ENCODE measurements around the gene IGF2R.
"Not testable (repeated sequence)": the region's sequence is repeated elsewhere in the genome, so short reads cannot be mapped to it uniquely, and the experiment has no call there.

Gene IGF2R

DNA sequence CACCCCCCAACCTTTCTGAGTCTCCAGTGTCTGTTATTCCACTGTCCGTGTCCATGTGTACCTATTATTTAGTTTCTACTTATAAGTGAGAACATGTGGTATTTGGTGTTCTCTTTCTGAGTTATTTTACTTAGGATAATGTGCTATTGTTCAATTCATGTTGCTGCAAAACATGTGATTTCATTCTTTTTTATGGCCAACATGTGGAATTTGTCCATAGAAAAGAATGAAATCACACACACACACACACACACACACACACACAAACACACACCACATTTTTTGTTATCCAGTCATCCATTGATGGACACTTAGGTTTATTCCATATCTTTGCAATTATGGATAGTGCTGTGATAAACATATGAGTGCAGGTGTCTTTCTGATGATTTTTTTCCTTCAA is 23.5 kb downstream of the IGF2R start:
- peaks cover 22% of the 10 kb centered on the region; the same call in 1 of the 2 replicates for H3K4me1 ChIP-seq
- peaks cover 55% of the 10 kb centered on the region for H3K9me3 ChIP-seq
- no peak overlapping the region for H3K4me2 ChIP-seq
- H3K4me3 ChIP-seq, result no peak overlapping the region
- no peaks in the 10 kb centered on the region for H3K27me3 ChIP-seq
- H4K20me1 ChIP-seq, result peaks cover 87% of the 10 kb centered on the region
- TF ChIP-seq Cebpa-rat (IDR thresholded peaks at IDR 0.05), result no peak
- peaks cover 64% of the 10 kb centered on the region for H3K36me3 ChIP-seq
- H3K9ac ChIP-seq, result no peak overlapping the region
- H3K27ac ChIP-seq, result no peak overlapping the region

DNA sequence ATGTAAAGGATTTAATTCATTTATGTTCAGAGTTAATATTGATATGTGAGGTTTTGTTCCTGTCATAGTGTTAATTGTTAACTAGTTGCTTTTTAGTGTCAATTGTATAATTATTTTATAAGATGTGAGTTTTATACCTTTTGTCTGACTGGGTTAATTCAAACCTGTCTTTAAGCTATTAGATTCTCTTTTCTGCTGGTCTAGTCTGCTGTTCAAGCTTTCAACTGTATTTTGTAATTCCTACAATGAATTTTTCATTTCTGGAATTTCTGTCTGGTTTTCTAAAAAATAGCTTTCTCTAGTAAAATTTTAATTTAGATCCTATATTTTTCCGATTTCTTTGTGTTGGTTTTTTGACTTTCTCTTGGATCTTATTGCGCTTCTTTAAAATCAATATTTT is 26.5 kb downstream of the IGF2R start:
- Histone ChIP-seq H3K4me1 (peaks cover 22% of the 10 kb centered on the region), H3K9me3 (peaks cover 71% of the 10 kb centered on the region), H3K27ac (no peak overlapping the region), H3K4me3 (no peak overlapping the region), H3K27me3 (no peaks in the 10 kb centered on the region), H3K36me3 (peaks cover 89% of the 10 kb centered on the region), H3K4me2 (no peak overlapping the region), H3K9ac (no peak overlapping the region), H4K20me1 (peaks cover 86% of the 10 kb centered on the region)
- no peak for TF ChIP-seq Cebpa-rat (IDR thresholded peaks at IDR 0.05)

DNA sequence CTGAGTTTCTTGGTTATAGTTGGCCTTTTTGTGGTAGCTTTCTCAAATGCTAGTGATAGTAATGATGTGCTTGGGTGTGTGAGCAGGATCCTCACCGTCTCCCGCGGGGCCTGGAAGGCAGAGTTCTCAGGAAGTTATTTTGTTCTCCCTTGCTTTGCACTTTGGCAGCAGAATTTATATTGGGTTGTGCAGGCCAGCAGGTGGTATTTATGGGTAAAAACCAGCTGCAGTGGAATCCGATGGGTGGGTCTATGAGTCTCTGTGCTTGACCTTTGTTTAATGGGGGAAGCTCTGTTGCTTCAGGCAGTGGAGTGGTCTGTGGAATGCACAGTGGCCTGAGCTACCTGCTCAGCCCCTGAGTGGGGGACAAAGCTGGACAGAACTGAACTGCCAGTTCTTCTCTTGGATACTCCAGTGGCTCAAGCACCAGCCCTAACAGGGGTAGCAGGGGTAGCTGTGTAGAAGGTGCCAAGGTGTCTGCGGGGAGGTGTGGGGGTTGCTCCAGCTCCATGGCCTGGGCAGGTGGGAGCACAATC is 27.3 kb downstream of the IGF2R start:
- no peak for TF ChIP-seq Cebpa-rat (IDR thresholded peaks at IDR 0.05)

DNA sequence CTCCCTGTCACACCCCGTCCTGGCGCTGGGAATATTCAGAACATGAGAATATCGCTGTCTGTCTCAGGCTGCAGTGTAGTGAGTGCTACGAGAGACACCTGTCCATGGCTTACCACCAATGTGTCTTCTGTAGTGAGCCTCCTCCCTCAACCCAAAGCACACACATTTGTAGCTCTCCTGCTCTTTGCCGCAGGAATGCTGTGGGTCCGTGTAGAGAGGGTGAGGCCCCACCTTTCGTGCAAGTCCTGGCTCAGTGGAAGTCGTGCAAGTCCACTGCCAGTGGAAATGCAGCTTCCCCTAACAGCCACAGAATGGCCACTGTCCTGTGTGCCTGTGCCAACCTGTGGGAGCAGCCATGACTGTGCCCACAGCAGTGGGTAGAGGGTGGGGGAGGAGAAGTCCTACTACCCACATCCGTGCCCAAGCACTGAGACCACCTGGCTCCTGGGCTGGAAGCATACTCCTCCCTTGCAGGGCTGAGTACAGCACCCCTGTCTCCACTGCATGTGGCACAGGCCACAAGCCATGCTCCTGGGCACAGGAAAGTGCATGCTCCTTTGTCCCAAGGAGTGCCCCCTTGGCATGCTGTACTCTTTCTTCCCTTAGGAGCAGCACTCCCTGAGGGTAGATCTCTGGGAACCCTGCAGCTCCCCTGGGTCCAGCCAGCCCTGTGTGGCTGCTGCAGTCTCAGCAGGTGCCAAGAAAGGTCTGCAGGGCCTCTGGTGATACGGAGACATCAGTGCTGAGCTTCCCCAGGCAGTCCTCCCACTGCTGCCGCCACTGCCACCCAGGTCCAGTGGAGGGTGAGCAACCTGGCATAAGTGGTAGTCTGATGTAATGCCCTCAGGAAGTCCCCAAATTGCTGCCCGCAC is 28.0 kb downstream of the IGF2R start:
- no peak overlapping the region for H3K9ac ChIP-seq
- H3K4me3 ChIP-seq, result no peak overlapping the region
- TF ChIP-seq Cebpa-rat (IDR thresholded peaks at IDR 0.05), result no peak
- no peak overlapping the region for H3K27ac ChIP-seq
- H3K36me3 ChIP-seq, result peaks cover 93% of the 10 kb centered on the region
- no peaks in the 10 kb centered on the region for H3K27me3 ChIP-seq
- no peak overlapping the region for H3K4me2 ChIP-seq
- H3K4me1 ChIP-seq, result peaks cover 22% of the 10 kb centered on the region
- peaks cover 74% of the 10 kb centered on the region for H3K9me3 ChIP-seq
- H4K20me1 ChIP-seq, result peaks cover 81% of the 10 kb centered on the region

More for the DNA sequence above, 27.3 kb downstream of the IGF2R start:
- Histone ChIP-seq H3K36me3 (peaks cover 92% of the 10 kb centered on the region), H3K27me3 (no peaks in the 10 kb centered on the region), H3K4me1 (peaks cover 22% of the 10 kb centered on the region), H3K9ac (no peak overlapping the region), H3K27ac (no peak overlapping the region), H3K4me3 (no peak overlapping the region), H3K9me3 (peaks cover 77% of the 10 kb centered on the region), H4K20me1 (peaks cover 84% of the 10 kb centered on the region), H3K4me2 (no peak overlapping the region)

DNA sequence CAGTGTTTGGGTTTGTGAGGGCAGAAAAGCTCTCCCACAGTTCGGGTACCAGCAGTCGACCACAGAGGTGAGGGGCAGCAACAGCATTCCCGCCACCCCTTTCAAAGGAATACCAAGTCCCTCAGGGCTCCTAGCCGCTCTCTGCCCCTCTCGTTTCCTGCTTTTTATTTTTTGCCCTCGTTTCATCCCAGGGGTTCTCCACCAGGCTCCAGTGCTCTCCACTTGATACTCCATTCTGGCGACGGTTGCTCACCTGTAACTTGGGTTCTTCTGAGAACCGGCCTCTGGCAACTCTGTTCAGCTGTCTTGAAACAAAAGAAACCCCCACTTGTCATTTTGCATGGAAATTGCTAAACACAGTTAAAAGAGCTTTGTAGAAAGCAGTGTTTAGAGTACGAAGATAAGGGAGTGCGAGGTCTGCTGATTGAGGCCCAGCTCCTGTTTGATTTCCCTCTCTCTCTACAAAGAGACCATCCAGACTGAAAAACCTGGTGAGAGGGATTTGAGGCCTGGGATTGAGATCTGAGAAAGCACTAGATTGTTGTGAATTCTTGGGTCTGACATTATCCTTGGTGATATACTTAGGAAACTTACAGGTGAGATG is 28.7 kb downstream of the IGF2R start:
- Histone ChIP-seq H3K36me3 (peaks cover 91% of the 10 kb centered on the region), H3K27me3 (no peaks in the 10 kb centered on the region), H3K9ac (no peak overlapping the region), H3K9me3 (peaks cover 72% of the 10 kb centered on the region), H3K4me1 (peaks cover 22% of the 10 kb centered on the region), H3K27ac (no peak overlapping the region), H3K4me3 (no peak overlapping the region), H4K20me1 (peaks cover 82% of the 10 kb centered on the region), H3K4me2 (no peak overlapping the region)
- TF ChIP-seq Cebpa-rat (IDR thresholded peaks at IDR 0.05), result no peak

DNA sequence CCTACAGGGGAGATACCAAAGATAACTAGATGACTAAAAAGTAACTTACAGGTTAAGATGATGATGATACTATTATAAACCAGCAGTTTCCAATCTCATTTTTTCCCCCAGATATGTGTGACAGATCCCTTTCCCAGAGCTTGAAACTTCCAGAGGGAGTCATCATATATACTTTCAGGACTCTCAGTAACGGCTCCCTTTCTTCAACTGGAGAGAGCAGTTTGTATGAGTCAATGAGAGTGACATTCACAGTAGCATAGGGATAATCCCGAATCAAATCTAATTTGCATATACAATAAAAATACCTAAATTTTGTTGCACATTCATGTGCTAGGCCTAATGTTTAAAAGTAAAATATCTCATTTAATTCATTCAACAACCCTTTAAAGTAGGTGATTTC is 29.7 kb downstream of the IGF2R start:
- peaks cover 85% of the 10 kb centered on the region for H4K20me1 ChIP-seq
- H3K9ac ChIP-seq, result no peak overlapping the region
- H3K9me3 ChIP-seq, result peaks cover 67% of the 10 kb centered on the region
- H3K4me3 ChIP-seq, result no peak overlapping the region
- peak overlapping the region; percentile 31; the same call in 1 of the 2 replicates for H3K4me2 ChIP-seq
- H3K27me3 ChIP-seq, result no peaks in the 10 kb centered on the region
- H3K36me3 ChIP-seq, result peaks cover 86% of the 10 kb centered on the region
- H3K4me1 ChIP-seq, result peaks cover 22% of the 10 kb centered on the region
- H3K27ac ChIP-seq, result no peak overlapping the region
- TF ChIP-seq Cebpa-rat (IDR thresholded peaks at IDR 0.05), result no peak

DNA sequence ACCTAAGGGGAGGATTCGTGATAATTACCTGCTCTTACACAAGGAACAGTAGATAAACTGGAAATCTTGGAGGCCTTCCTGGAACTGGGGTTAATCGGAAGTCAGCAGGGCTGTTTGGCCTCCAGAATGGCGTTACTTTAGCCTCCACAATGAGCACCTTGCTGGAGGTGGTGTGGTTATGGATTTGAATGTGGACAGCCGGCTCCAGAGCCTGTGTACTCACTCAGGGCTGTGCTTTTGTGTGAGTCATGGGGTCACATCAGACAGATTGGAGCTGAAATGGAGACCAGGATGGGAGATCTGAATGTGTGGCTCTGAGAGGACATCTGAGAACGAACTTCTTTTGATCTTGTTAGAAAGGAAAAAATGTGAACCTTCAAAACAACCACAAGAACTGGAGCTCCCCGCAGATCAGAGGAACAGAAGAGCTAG is 30.4 kb downstream of the IGF2R start:
- Histone ChIP-seq H3K27me3 (no peaks in the 10 kb centered on the region), H3K27ac (no peak overlapping the region), H3K4me3 (no peak overlapping the region), H3K9ac (no peak overlapping the region), H3K36me3 (peaks cover 82% of the 10 kb centered on the region), H3K4me1 (peaks cover 22% of the 10 kb centered on the region), H4K20me1 (peaks cover 82% of the 10 kb centered on the region), H3K9me3 (peaks cover 67% of the 10 kb centered on the region), H3K4me2 (peak overlapping the region; percentile 31)
- TF ChIP-seq Cebpa-rat (IDR thresholded peaks at IDR 0.05), result no peak

DNA sequence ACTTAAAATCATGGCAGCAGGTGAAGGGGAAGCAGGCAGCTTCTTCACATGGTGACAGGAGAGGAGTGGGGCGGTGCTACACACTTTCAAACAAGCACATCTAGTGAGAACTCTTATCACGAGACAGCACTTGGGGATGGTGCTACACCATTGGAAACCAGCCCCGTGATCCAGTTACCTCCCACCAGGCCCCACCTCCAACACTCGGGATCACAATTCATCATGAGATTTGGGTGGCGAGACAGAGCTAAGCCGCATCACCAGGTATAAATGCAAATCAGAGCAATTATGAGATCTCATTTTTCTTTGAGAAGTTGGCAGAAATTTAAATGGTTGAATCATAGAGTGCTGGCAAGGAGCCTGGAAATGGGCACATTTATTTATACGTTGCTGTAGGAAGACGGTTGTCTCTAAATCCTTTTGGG is 31.4 kb downstream of the IGF2R start:
- Histone ChIP-seq H3K9ac (no peak overlapping the region), H3K4me1 (peaks cover 22% of the 10 kb centered on the region), H3K4me3 (no peak overlapping the region), H4K20me1 (peaks cover 92% of the 10 kb centered on the region), H3K4me2 (no peak overlapping the region), H3K27ac (no peak overlapping the region), H3K9me3 (peaks cover 67% of the 10 kb centered on the region), H3K36me3 (peaks cover 83% of the 10 kb centered on the region), H3K27me3 (no peaks in the 10 kb centered on the region)
- no peak for TF ChIP-seq Cebpa-rat (IDR thresholded peaks at IDR 0.05)

DNA sequence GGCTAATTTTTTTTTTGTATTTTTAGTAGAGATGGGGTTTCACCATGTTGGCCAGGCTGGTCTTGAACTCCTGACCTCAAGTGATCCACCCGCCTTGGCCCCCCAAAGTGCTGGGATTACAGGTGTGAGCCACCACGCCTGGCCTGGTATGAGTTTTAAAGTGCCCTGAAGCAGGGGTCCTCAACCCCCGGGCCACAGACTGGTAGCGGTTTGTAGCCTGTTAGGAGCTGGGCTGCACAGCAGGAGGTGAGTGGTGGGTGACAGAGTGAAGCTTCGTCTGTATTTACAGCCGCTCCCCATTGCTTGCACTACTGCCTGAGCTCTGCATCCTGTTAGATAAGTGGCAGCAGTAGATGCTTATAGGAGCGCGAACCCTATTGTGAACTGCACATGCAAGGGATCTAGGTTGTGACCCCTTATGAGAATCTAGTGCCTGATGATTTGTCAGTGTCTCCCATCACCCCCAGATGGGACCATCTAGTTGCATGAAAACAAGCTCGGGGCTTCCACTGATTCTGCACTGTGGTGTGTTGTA is 32.1 kb downstream of the IGF2R start:
- Histone ChIP-seq H3K9me3 (peaks cover 66% of the 10 kb centered on the region), H4K20me1 (peaks cover 89% of the 10 kb centered on the region), H3K36me3 (peaks cover 82% of the 10 kb centered on the region), H3K4me1 (peaks cover 22% of the 10 kb centered on the region)
- H3K27ac ChIP-seq, H3K4me3 ChIP-seq, H3K9ac ChIP-seq, H3K4me2 ChIP-seq, H3K27me3 ChIP-seq: not testable (repeated sequence)

DNA sequence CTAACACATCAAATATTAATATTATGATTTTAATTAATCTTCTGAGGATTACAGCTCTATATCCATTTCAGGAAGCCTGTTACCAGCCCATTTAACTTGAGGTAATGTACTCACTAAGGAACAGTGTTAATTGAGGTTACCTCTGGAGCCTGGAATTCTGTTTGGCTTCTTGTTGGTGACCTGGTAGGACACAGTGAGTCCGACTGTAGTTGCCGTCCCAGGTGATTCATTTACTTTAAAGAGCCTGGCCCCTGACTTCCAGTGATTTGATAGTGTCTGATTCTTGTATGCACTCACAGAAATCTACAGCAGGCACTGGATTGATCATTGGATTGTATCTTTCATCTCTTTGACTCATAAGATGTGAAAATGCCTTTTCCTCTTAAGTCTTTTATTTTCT is 34.0 kb downstream of the IGF2R start:
- H3K4me2 ChIP-seq, result no peak overlapping the region
- H3K27me3 ChIP-seq, result no peaks in the 10 kb centered on the region
- H3K36me3 ChIP-seq, result peaks cover 68% of the 10 kb centered on the region
- H3K4me3 ChIP-seq, result no peak overlapping the region
- no peak overlapping the region for H3K27ac ChIP-seq
- H3K9ac ChIP-seq, result no peak overlapping the region
- no peak for TF ChIP-seq Cebpa-rat (IDR thresholded peaks at IDR 0.05)
- peaks cover 55% of the 10 kb centered on the region for H3K9me3 ChIP-seq
- peaks cover 89% of the 10 kb centered on the region for H4K20me1 ChIP-seq
- H3K4me1 ChIP-seq, result peaks cover 9% of the 10 kb centered on the region

All from BLaER1 (cell line).